Bronchial epithelial cell (primary cell): ENCODE measurements around the gene DBF4B. TPM values are rescaled to one million over a fixed set of nuclear protein-coding genes. Genes with fewer than 3 reads are reported as not detected.

Experiments
- DNase-seq: peaks from one replicate; pipeline ENCODE4 v3.0.0-alpha.2; 2010; ENCODE audit warnings: low read depth
- FAIRE-seq: peaks from 2 replicates; lab custom pipeline; 2011; peaks lifted over from hg19 to GRCh38; lab: Jason Lieb, UNC
- H3K27me3 ChIP-seq: 2 replicates; pipeline ENCODE4 v1.5.1; 2011; ENCODE audit warnings: low read length; ENCODE audit not compliant: control insufficient read depth, insufficient read depth
- H3K36me3 ChIP-seq: 2 replicates; pipeline ENCODE4 v1.5.1; 2011; ENCODE audit warnings: low read length; ENCODE audit not compliant: control insufficient read depth, insufficient read depth
- H3K4me3 ChIP-seq: 2 replicates; pipeline ENCODE4 v1.5.1; 2011; ENCODE audit warnings: mild to moderate bottlenecking, low read depth, low read length, control low read depth
- CTCF ChIP-seq: IDR thresholded peaks from 2 replicates; pipeline ENCODE4 v1.5.1; 2011; ENCODE audit warnings: mild to moderate bottlenecking, moderate library complexity, low read length, control low read depth, inconsistent platforms; ENCODE audit not compliant: insufficient read depth, severe bottlenecking
- total RNA-seq: library from RNA; depleted of rRNA; stranded (reverse); fragments of >200 nt; gene quantifications from 2 replicates; pipeline ENCODE4 v1.2.1, GENCODE V29; 2014

The DBF4B gene
- total RNA-seq, 1 donor from 2014 or later, result 0.79 TPM

GRCh38 chr17:44779211-44780025, 71.0 kb downstream of the DBF4B start:
- Histone ChIP-seq H3K4me3 (peak overlapping the region; percentile 24), H3K36me3 (no peaks in the 10 kb centered on the region), H3K27me3 (peaks cover 2% of the 10 kb centered on the region)
- DNase-seq (peak; percentile 47), FAIRE-seq (peak; percentile 60)
- TF ChIP-seq CTCF, result peak; percentile 91

DNA sequence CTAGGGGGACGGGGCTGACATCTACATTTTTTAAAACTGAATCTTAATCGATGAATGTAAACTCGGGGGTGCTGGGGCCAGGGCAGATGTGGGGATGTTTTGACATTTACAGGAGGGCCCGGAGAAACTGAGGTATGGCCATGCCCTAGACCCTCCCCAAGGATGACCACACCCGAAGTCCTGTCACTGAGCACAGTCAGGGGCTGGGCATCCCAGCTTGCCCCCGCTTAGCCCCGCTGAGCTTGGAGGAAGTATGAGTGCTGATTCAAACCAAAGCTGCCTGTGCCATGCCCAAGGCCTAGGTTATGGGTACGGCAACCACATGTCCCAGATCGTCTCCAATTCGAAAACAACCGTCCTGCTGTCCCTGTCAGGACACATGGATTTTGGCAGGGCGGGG, 71.7 kb downstream of the DBF4B start:
- TF ChIP-seq CTCF, result no peak
- no peak for FAIRE-seq
- no peak for DNase-seq
- H3K27me3 ChIP-seq, result peaks cover 2% of the 10 kb centered on the region
- H3K36me3 ChIP-seq, result no peaks in the 10 kb centered on the region
- no peak overlapping the region for H3K4me3 ChIP-seq

DNA sequence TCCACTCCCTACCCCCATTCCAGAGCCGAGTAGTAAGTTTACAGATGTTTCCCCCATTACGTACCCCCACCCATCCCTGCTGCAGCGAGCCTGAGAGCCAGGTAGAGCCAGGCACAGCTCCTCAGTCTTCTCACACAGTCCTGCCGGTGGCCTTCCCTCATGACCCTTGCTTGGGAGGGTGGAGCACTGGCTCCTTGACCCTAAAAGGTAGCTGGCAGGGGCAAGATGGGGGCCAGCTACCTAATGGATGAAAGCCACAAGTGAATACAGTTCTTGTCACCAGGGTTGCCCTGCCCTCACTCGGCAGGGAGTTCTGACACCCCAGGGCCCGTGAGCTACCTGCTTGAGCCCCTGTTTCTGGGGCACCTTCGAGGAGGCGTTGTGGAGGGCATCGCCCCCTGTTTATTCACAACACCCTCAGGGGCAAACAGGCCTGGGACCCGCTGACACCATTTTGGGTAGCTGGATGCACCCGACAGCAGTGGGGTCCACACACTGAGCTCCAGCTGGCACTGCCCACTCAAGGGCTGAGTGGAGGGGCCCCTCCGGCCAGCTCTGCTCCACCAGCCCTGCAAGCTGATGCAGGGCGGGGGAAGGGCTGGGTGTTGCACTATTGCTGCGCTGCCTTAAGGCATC, 72.5 kb downstream of the DBF4B start:
- DNase-seq (no peak), FAIRE-seq (no peak)
- Histone ChIP-seq H3K36me3 (no peaks in the 10 kb centered on the region), H3K4me3 (no peak overlapping the region), H3K27me3 (peaks cover 2% of the 10 kb centered on the region)
- no peak for TF ChIP-seq CTCF

DNA sequence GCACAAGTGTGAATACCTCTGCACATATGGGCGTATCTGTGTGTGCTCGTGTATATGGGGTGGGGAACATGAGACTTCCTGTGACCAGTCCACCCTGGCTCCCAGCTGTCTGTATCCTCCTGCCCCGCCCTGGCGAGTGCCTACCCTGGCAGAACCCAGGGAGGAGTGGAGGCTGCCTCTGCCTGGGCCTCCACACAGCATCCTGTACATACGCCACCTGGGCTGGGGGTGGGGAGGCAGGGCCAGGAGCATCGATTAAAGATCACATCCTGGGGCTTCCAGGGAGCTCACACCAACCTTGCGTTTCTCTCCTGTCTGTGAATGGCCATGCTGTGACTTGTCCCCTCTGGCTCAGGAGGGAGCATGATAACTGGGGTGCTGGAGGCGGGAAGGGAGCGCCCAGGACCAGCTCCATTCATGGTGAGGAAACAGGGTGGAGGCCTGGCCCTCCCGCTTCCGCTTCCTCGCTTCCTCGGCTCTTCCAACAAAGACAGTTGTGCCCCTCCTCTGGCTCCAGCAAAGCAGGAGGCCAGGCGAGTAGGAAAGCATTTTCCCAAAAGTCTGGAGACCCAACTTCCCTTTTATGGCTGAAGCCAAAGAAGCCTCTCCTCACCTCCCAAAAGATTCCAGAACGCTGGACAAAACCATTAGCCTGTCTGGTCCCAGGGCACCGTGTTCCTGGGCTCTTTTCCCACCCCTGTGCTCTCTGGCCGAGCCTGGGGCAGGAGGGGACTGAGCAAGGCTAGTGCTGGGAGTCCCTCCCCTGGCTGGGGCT, 73.3 kb downstream of the DBF4B start:
- TF ChIP-seq CTCF, result no peak
- no peak for FAIRE-seq
- DNase-seq, result no peak
- Histone ChIP-seq H3K4me3 (no peak overlapping the region), H3K36me3 (no peaks in the 10 kb centered on the region), H3K27me3 (peaks cover 2% of the 10 kb centered on the region)

DNA sequence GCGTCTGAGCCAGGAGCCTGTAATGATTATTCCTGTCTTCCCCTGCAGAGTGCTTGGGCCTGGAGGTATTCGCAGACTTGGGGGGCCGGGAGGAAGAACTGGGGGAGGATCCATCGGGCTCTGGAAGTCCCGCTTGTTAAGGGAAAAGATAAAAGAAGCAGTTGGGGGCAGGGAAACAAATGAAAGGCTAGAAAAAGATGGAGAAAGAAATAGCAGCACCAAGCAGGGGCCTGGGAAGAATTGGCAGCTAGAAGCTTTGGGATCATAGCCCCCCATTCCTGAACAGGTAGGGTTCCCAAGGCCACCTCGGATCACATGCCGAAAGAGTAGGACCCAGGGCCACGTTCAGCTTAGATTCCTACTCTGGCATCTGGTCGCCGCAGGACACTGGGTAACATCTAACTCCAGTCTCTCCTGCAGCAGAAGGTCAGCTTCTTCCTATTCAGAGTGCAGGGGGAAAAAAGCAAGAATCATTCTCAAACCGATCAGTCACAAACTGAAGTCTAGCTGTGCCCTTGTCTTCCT, 73.9 kb downstream of the DBF4B start:
- H3K4me3 ChIP-seq, result no peak overlapping the region
- FAIRE-seq, result no peak
- TF ChIP-seq CTCF, result no peak
- H3K27me3 ChIP-seq, result peaks cover 5% of the 10 kb centered on the region
- DNase-seq, result no peak
- no peaks in the 10 kb centered on the region for H3K36me3 ChIP-seq
